Midbrain (tissue), 1 donor: ENCODE data around the gene CDK5R1.

Experiments used
- DNase-seq: peaks from one replicate; lab custom pipeline; 2025; lab: John Stamatoyannopoulos, UW

Gene CDK5R1

GRCh38 chr17:32471652-32472051 is 15.1 kb upstream of the CDK5R1 start:
- DNase-seq = no peak

- no peak for DNase-seq
Observed at GRCh38 chr17:32475258-32475657, 11.5 kb upstream of the CDK5R1 start.

GRCh38 chr17:32477220-32477619 is 9.6 kb upstream of the CDK5R1 start:
- DNase-seq = no peak

GRCh38 chr17:32479074-32479617 is 7.6 kb upstream of the CDK5R1 start:
- no peak for DNase-seq

- no peak for DNase-seq
Observed at GRCh38 chr17:32481193-32481592, 5.6 kb upstream of the CDK5R1 start.

- DNase-seq = no peak
Observed at GRCh38 chr17:32482568-32483320, 4.0 kb upstream of the CDK5R1 start.

GRCh38 chr17:32483451-32484019 is 3.3 kb upstream of the CDK5R1 start:
- peak; percentile 90 for DNase-seq

GRCh38 chr17:32484041-32484461 is 2.7 kb upstream of the CDK5R1 start:
- DNase-seq = no peak

- no peak for DNase-seq
Observed at GRCh38 chr17:32484628-32485027, 2.2 kb upstream of the CDK5R1 start.

GRCh38 chr17:32485261-32486110 is 1.3 kb upstream of the CDK5R1 start:
- DNase-seq = peak; percentile 32

GRCh38 chr17:32486111-32486700 is 587 bp upstream of the CDK5R1 start:
- DNase-seq = peak; percentile 90

GRCh38 chr17:32487473-32488176 is 832 bp downstream of the CDK5R1 start:
- DNase-seq = no peak

GRCh38 chr17:32488177-32488542 is 1.4 kb downstream of the CDK5R1 start:
- no peak for DNase-seq

GRCh38 chr17:32488604-32489180 is 1.9 kb downstream of the CDK5R1 start:
- DNase-seq = no peak

GRCh38 chr17:32489320-32490100 is 2.7 kb downstream of the CDK5R1 start:
- no peak for DNase-seq

GRCh38 chr17:32490101-32490482 is 3.3 kb downstream of the CDK5R1 start:
- DNase-seq = no peak

- DNase-seq = no peak
Observed at GRCh38 chr17:32491371-32492263, 4.8 kb downstream of the CDK5R1 start.

GRCh38 chr17:32492264-32492589 is 5.4 kb downstream of the CDK5R1 start:
- no peak for DNase-seq

- DNase-seq = no peak
Observed at GRCh38 chr17:32492648-32493289, 6.0 kb downstream of the CDK5R1 start.
